HG02981 (cell line): ENCODE measurements around the gene UCN3.
"Not testable (repeated sequence)": the region's sequence is repeated elsewhere in the genome, so short reads cannot be mapped to it uniquely, and the experiment has no call there.

ENCODE experiments used
- ATAC-seq: cut with Tn5 transposase; IDR thresholded peaks from one replicate; pipeline ENCODE4 v1.9.1; 2021; ENCODE audit warnings: mild to moderate bottlenecking, moderate library complexity; ENCODE audit not compliant: unreplicated experiment

UCN3 gene

DNA sequence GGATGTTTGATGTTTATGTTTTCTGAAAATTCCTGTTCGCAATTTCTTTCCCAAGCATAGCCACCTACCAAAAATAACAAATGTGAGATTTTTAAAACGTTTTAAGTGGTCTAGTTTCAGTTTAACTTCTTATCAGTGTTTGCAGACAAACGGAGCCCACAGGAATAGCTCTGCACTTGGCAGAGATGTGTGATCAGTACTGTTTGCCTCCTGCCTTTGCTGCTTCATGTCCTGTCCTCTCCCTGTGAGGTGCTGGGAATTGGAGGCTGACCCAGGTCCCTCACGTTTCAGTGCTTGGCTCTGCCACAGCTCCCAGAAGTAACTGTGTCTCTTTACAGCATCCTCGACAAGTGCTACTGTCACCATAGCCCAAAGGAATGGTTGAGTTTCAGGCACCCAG lies 1.2 kb downstream of the UCN3 start:
- ATAC-seq = no peak

DNA sequence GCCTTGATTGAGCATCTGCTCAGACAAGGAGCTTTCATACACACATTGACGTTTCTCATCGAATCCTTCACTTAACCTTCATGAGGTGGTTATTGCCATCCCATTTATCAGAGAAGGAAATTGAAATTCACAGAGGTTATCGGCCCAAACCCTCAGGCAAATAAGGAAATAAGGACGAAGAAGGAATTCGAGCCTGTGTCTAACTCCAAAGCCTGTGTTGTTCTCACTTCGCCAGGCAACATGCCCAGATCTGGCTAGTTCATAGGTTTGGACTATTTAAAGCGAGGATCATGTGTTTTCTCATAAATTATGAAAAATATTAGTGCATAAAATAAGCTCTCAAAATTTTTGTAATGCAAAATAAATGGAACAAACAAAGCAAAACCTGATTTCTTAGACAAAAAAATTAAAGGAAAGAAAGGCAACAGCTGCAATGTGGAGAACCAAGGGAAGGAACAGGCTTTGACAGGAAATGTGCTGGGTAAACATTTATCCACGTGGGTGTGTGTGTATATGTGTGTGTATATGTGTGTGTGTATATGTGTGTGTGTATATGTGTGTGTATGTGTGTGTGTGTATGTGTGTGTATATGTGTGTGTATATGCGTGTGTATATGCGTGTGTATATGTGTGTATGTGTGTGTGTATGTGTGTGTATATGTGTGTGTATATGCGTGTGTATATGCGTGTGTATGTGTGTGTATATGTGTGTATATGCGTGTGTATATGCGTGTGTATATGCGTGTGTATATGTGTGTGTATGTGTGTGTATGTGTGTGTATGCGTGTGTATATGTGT lies 4.8 kb downstream of the UCN3 start:
- ATAC-seq = no peak

DNA sequence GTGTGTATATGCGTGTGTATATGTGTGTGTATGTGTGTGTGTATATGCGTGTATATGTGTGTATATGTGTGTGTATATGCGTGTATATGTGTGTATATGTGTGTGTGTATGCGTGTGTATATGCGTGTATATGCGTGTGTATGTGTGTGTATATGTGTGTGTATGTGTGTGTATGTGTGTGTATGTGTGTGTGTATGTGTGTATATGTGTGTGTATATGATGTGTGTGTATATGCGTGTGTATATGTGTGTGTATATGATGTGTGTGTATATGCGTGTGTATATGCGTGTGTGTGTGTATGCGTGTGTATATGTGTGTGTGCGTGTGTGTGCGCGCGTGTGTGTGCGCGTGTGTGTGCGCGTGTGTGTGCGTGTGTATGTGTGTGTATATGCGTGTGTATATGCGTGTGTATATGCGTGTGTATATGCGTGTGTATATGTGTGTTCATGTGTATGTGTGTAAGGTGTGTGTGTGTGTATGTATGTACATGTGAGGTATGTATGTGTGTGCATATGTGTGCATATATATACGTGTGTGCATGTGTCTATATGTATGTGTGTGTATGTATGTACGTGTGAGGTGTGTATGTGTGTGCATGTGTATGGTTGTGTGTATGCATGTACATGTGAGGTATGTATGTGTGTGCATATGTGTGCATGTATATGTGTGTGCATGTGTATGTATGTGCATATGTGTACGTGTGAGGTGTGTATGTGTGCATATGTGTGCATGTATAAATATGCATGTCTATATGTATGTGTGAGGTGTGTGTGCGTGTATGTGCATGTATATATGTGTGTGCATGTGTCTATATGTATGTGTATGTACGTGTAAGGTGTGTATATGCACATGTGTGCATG lies 6.0 kb downstream of the UCN3 start:
- no peak for ATAC-seq

DNA sequence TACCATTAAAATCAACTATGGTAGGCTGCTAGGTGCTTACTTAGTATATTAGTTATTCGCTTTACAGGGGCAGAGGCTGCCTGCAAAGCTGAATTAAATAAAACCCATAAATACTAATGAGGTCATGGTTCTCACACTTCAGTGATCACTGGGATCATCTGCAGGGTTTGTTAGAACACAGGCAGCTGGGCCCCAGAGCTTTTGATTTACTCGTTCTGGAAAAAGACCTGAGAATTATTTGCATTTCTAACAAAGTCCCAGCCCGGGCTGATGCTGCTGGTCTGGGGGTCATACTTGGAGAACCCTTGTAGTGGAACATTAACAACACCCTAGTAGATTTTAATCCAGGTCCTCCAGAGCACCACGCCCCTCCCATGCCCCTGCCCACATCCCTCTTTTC lies 8.5 kb downstream of the UCN3 start:
- ATAC-seq = no peak

DNA sequence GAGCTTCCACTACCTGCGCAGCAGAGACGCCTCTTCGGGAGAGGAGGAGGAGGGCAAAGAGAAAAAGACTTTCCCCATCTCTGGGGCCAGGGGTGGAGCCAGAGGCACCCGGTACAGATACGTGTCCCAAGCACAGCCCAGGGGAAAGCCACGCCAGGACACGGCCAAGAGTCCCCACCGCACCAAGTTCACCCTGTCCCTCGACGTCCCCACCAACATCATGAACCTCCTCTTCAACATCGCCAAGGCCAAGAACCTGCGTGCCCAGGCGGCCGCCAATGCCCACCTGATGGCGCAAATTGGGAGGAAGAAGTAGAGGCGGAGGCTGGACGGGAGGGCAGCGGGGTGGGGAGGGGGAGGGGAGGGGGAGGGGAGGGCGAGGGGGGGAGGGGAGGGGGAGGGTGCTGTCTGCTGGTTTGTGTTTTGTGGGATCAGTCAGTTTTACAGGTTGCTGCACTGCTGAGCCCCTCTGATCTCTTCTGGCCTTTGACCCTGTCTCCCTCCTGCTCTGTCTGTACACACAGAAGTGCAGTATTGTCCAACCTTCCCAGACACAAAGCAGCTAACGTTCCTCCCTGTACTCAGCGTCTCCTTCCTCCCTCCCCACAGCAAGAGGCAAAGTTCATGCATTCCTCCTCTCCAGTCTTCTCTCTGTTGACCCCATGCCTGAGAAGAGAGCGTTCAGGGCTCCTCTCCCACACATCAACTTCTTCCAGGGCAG lies 9.3 kb downstream of the UCN3 start:
- no peak for ATAC-seq

DNA sequence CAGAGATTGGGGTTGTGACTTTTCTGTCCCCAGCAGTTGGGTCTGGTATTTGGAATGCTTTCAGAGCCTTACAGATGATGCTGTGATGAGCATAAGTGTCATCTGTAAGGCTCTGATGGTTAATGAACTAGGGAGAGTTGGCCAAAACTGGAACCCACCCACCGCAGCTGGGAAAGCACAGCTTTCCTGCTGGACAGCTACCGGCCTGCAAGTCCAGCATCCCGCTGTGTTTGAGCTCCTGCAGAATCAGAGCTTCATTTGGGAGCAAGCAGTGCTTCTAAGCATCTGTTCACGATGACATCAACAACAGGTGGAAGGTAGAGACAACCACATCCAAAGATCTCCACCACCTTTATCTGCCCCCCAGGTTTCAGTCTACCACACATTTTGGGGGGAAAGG lies 11.7 kb downstream of the UCN3 start:
- ATAC-seq = no peak

DNA sequence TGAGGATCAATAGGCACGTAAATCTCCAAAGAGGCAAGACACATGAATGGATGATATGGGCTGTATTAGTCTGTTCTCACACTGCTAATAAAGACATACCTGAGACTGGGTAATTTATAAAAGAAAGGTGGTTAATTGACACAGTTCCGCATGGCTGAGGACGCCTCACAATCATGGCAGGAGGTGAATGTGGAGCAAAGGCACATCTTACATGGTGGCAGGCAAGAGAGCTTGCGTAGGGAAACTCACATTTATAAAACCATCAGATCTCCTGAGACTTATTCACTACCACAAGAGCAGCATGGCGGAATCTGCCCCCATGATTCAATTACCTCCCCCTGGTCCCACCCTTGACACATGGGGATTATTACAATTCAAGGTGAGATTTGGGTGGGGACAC lies 14.4 kb downstream of the UCN3 start:
- not testable (repeated sequence) for ATAC-seq

DNA sequence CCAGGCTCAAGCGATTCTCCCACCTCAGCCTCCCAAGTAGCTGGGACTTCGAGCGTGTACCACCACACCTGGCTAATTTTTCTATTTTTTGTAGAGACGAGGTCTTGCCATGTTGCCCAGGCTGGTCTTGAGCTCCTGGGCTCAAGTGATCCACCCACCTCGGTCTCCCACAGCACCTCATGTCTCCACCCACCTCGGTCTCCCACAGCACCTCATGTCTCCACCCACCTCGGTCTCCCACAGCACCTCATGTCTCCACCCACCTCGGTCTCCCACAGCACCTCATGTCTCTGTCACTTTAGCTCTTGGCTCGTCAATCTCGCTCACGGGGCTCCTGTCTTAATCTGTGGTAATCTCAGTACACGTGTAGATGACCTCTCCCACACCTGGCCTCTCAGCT lies 15.6 kb downstream of the UCN3 start:
- not testable (repeated sequence) for ATAC-seq

DNA sequence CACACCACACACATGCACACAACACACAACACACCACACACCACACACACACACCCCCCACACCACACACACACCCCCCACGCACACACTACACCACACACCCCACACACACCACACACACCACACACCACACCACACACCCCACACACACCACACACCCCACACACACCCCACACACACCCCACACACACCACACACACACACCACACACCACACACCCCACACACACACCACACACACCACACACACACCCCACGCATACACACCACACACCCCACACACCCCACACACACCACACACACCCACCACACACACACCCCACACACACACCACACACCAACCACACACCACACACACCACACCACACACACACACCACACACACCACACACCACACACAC lies 16.4 kb downstream of the UCN3 start:
- no peak for ATAC-seq

DNA sequence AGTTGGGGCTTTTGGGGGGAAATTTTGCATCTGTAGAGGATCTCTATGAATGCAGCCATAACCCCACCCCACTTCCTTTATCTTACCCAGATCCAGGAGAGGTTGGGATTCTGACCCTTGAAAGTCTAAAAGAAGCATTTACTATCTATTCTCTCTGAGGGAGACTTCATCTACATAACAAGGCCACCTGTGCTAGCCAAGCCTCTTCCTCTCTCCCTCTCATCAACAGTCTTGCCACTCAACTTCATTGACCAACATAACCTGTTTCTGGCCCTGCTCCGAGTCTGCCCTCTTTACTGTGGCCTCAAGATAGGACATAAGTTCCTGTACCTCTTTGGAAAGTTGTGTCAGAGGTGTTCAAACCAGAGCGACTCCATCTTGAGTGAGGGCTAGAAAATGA lies 20.5 kb downstream of the UCN3 start:
- no peak for ATAC-seq

DNA sequence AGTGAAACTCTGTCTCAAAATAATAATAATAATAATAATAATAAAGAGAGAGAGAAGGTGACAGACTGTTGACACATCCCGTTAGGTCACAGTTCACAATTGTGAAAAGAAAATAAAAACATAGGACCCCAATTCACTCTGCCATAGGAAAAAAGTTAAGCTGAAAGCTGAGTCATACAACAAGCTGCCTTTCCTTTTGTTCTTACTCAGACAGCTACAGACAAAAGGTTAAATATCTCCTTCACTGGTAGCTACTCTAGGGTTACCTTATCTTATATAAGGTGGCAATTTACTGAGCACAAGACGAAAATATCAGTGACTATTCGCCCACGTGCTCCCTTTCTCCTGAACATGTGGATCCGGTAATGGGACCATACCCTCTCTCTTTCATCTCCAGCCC lies 22.4 kb downstream of the UCN3 start:
- ATAC-seq = no peak

DNA sequence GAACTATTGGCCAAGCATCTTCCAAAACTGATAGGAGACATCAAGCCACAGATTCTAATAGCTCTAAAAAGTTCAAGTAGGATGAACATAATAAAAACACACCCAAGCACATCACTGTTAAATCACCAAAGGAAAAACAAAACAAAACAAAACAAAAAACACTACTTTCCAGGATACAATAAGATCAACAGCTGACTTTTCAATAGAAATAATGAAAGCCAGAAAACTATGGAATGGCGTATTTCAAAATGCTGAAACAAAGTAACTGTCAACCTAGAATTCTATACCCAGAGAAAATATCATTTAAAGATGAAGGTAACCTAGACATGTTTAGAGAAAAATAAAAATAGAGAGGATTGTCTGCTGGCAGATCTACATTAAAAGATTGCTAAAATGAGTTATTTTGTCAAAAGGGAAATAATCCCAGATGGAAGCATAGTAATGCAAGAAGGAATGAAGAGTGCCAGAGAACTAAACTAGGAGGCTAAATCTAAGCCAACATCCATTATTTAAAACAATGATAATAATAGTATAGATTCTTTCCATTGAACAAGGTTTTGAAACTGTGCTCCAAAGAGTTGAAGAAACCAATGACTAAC lies 25.9 kb downstream of the UCN3 start:
- ATAC-seq = no peak

DNA sequence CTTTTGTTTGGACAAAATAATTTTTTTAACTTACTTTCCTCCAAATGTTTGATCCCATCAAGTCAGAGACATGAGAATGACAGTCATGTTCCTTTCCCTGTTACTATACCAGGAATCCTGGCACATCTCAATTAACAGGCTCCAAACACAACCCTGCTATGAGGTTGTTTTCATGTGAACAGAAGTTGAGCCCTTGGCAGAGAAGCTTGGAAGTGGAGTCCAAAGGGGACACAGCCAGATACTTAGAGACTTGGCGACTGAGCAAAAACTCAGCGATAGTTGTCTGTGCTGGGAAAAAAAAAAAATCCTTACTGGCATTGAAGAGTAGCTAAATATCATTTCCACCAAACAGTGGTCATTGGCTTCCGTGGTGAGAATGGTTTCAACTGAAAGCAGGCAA lies 27.0 kb downstream of the UCN3 start:
- ATAC-seq = no peak

DNA sequence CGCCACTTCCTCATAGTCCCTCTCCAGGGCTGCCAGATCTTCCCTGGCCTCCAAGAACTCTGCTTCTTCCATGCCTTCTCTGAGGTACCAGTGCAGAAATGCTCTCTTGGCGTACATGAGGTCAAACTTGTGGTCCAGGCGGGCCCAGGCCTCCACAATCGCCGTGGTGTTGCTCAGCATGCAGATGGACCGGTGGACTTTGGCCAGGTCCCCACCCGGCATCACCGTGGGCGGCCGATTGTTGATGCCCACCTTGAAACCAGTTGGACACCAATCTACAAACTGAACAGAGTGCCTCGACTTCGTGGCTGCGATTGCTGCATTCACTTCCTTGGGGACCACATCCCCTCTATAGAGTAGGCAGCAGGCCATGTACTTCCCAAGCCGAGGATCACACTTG lies 28.8 kb downstream of the UCN3 start:
- ATAC-seq = no peak

DNA sequence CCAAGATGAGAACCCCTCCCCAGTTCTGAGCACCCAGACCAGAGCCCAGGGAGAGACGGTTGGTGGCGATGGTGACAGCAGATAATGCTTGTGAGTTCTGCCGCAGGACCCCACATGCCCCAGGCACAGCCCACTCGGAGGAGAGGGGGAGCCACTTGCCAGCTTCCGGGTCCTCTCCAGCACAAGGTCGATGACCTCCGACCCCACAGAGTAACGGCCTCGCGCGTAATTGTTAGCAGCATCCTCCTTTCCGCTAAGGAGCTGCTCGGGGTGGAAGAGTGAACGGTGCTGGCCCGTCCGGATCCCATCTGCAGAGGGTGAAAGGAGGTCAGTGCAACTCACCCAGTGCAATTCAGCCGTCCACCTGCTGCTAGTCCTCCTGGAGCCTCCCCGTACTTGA lies 30.4 kb downstream of the UCN3 start:
- ATAC-seq = no peak

DNA sequence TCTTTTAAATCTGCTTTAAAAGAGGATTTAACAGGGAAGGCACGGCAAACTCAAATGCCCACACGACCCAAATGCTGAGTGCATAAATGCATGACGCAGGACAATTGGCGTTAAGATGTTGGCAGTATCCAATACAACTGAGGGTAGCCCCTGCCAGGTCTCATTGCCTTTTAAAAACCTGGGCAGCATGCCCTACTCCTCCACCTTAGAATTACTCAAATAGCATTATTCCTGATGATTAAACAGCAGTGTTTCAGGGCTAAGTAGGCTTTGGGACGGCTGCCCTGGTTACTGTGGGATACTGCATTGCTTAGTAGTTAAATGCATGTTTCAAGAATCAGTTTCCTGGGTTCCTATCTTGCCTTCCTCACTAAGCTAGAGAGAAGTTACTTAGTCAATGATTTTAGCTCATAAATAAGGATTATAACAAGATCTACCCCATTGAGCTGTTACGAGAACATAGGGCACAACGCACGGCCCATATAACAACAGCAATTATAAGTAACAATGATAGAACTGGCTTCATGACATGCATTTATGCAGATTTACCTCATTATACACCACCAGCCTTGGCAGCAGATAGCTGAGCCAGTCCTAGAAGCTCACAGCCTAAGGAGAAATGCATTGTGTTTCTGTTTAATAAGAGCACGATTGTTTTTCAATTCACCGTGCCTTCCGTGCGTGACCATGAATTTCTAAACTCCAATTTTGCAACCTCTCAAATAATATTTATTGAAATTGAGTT lies 32.0 kb downstream of the UCN3 start:
- ATAC-seq = no peak

DNA sequence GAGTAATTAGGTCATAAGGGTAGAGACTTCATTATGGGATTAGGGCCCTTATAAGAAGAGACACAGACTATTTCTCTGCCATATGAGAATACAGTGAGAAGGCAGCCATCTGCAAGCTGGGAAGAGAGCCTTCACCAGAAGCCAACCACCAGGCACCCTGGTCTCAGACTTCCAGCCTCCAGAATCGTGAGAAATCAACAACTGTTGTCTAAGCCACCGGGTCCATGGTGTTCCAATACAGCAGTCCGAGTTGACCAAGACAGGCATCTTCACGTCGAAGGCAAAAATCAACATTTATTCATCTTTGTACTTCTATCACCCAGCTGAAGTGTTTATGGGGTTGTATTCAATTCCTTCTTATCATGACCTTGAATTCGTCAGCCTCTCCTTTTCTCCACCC lies 34.6 kb downstream of the UCN3 start:
- no peak for ATAC-seq

DNA sequence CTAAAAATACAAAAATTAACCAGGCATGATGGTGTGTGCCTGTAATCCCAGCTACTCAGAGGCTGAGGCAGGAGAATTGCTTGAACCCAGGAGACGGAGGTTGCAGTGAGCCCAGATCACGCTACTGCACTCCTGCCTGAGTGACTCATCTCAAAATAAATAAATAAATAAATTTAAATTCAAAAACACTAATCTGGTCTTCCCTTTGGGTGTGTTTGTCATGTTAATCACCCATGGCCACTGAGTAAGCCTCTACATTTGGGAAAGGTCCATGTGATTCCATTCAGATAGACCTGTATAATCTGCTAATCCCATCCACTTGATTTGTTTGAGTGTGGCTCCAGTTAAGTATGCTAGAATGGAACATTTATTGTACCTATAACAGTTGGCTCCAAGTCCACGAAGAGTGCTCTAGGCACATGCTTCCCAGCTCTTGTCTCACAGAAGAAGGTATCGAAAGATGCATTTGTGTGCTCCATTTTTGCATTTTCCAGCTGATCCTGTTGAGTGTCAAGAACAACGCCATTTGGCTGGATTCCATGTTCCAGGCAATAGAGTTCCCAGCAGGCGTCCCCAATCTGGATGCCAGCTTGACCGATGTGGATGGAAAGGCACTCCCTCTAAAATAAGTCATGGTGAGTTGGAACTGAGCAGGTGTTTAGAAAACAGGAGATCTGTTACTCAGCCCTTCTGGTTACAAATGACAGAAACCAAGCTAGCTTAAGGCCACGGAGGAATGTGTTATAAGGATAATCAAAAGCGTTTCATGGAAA lies 35.9 kb downstream of the UCN3 start:
- ATAC-seq = no peak

DNA sequence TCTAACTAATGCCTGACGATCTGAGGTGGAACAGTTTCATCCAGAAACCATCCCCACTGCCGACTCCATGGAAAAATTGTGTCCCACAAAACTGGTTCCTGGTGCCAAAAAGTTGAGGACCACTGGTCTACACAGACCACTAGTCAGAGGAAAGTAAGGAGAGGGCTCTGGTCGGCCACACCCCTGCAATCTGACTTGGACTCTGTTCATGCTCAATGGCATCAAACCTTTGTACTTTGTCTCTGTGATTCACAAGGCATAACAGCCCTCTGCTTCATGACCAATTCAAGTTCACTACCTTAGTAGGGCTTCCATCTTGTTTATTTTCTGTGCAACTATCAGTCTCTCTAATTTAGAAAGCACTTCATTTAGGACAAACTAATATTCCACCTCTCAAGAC lies 38.0 kb downstream of the UCN3 start:
- no peak for ATAC-seq
